Endothelial cell of umbilical vein (primary cell): ENCODE data around the gene PRKD2.

Experiments
- CTCF ChIP-seq, 2 donors: IDR thresholded peaks; 1 replicate in 1 of 2; 2 replicates in 1 of 2; pipeline ENCODE4 v1.5.1; 2011; ENCODE audit warnings: low read length in 2 of 2, mild to moderate bottlenecking in 2 of 2, moderate library complexity in 2 of 2, control low read depth in 1 of 2, inconsistent platforms in 1 of 2, low read depth in 1 of 2; ENCODE audit not compliant: insufficient read depth in 1 of 2; ENCODE audit errors: extremely low read depth in 1 of 2
- EZH2 ChIP-seq: IDR thresholded peaks from 2 replicates; pipeline ENCODE4 v1.6.1; 2012; ENCODE audit warnings: borderline replicate concordance, low read depth, mild to moderate bottlenecking, moderate library complexity, low read length, inconsistent platforms; ENCODE audit not compliant: severe bottlenecking
- JUN ChIP-seq: IDR thresholded peaks from 2 replicates; pipeline ENCODE4 v1.6.1; 2011; ENCODE audit warnings: borderline replicate concordance, low read depth; ENCODE audit not compliant: insufficient read length, insufficient read depth
- MAX ChIP-seq: IDR thresholded peaks from 2 replicates; pipeline ENCODE4 v1.6.1; 2011; ENCODE audit not compliant: insufficient read depth, insufficient read length
- MYC ChIP-seq: IDR thresholded peaks from one replicate; pipeline ENCODE4 v1.6.1; 2011; ENCODE audit warnings: mild to moderate bottlenecking, low read depth, low read length
- POLR2A ChIP-seq: IDR thresholded peaks from 2 replicates; pipeline ENCODE4 v1.6.1; 2012; ENCODE audit warnings: low read depth, mild to moderate bottlenecking, control low read depth, low read length
- POLR2AphosphoS5 ChIP-seq: IDR thresholded peaks from 2 replicates; pipeline ENCODE4 v1.6.1; 2012; ENCODE audit warnings: low read depth, mild to moderate bottlenecking, control low read depth, low read length, moderate library complexity; ENCODE audit not compliant: insufficient read depth

- TF ChIP-seq CTCF (IDR thresholded peaks at IDR 0.05; ENCODE audit: extremely low read depth in 1 of 2, insufficient read depth in 1 of 2, low read depth in 1 of 2, low read length in 2 of 2) = no peak
- TF ChIP-seq POLR2A = no peak
- TF ChIP-seq MYC = no peak
- TF ChIP-seq POLR2AphosphoS5 = no peak
- TF ChIP-seq MAX = no peak
- no peak for TF ChIP-seq EZH2
- no peak for TF ChIP-seq JUN
Observed at GRCh38 chr19:46719629-46720502, 3.0 kb upstream of the PRKD2 start.
